Neural cell (in vitro differentiated cells): ENCODE data around the gene ASAH2B.
"Not testable (repeated sequence)": the region's sequence is repeated elsewhere in the genome, so short reads cannot be mapped to it uniquely, and the experiment has no call there.

Source experiments
- CTCF ChIP-seq: fragments of 450-650 bp; IDR thresholded peaks from 2 replicates; pipeline ENCODE4 v1.5.1; 2014; ENCODE audit warnings: antibody characterized with exemption, mild to moderate bottlenecking, moderate library complexity; ENCODE audit not compliant: poor library complexity, severe bottlenecking
- RAD21 ChIP-seq: fragments of 450-650 bp; conservative IDR thresholded peaks from 2 replicates; pipeline ENCODE4 v1.6.1; 2014; ENCODE audit warnings: antibody characterized with exemption, mild to moderate bottlenecking, moderate library complexity
- TAF1 ChIP-seq: IDR thresholded peaks from 2 replicates; pipeline ENCODE4 v1.6.1; 2012; ENCODE audit warnings: low read depth

GRCh38 chr10:50766774-50767513 is 27.2 kb downstream of the ASAH2B start:
- not testable (repeated sequence) for TF ChIP-seq RAD21, CTCF, TAF1
